NCI-H526 (cell line): ENCODE results near the gene TPX2.
"Not testable (repeated sequence)": the region's sequence is repeated elsewhere in the genome, so short reads cannot be mapped to it uniquely, and the experiment has no call there.

Source experiments
- DNase-seq, 2 experiments: peaks; one replicate each; lab custom pipeline; 2025; lab: John Stamatoyannopoulos, UW

Gene TPX2

DNA sequence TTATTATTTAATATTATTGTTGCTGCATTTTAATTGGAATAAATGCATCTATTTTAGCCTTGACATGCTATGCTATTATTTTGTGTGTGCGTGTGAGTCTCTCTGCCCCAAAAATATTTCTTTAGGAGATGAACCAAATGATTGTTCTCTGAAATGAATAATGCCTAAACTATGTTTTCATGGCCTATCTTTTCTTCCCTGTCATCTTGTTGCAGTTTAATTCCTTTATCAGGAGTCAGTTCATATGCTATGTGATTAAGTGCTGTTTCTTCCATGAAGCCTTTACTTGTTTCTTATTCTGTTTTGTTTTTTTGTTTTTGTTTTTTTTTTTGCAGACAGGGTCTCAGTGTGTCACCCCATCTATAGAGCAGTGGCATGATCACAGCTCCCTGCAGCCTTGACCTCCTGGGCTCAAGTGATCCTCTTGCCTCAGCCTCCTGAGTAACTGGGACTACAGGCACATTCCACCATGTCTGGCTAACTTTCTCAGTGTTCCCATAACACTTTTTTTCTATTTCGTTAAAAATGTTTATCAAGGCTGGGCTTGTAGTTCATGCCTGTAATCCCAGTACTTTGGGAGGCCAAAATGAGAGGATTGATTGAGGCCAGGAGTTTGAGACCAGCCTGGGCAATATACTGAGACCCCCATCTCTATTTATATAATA, 25.7 kb downstream of the TPX2 start:
- no peak for DNase-seq

DNA sequence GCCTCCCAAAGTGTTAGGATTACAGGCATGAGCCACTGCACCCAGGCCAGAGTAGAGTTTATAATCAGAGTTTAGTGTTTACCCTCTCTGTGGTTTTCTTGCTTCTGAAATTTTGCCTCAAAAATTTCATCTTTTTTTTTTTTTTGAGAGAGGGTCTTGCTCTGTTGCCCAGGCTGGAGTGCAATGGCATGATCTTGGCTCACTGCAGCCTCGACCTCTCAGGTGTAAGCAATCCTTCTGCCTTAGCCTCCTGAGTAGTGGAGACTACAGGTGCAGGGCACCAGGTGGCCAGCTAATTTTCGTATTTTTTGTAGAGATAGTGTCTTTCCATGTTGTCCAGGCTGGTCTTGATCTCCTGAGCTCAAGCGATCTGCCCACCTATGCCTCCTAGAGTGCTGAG, 28.7 kb downstream of the TPX2 start:
- no peak for DNase-seq

DNA sequence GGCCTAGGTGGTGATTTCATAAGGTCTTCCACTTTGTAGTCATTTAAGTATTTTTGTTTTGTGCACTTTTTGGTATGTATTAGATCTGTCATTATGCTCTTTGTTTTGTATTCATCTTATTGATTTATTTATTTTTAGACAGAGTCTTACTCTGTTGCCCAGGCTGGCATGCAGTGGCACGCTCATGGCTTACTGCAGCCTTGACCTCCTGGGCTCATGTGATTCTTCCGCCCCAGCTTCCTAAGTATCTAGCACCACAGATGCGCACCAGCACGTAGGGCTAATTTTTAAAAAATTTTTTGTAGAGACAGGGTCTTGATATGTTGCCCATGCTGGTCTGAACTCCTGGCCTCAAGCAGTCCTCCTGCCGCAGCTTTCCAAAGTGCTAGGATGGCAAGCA, 30.6 kb downstream of the TPX2 start:
- no peak for DNase-seq

GRCh38 chr20:31770243-31770642, 31.2 kb downstream of the TPX2 start:
- no peak for DNase-seq

GRCh38 chr20:31774408-31774807, 35.3 kb downstream of the TPX2 start:
- DNase-seq: no peak

DNA sequence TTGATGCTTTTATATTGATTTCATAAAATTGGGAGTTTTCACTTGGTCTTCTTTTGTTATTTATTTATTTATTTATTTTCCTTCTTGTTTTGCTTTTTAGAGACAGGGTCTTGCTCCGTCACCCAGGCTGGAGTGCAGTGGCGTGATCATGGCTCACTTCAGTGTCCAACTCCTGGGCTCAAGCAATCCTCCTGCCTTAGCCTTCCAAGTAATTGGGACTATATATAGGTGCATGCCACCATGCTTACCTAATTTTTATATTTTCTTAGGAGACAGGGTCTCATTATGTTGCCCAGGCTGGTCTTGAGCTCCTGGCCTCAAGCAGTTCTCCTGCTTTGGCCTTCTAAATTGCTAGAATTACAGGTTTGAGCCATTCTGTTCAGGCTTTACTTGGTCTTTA, 41.7 kb downstream of the TPX2 start:
- no peak for DNase-seq

DNA sequence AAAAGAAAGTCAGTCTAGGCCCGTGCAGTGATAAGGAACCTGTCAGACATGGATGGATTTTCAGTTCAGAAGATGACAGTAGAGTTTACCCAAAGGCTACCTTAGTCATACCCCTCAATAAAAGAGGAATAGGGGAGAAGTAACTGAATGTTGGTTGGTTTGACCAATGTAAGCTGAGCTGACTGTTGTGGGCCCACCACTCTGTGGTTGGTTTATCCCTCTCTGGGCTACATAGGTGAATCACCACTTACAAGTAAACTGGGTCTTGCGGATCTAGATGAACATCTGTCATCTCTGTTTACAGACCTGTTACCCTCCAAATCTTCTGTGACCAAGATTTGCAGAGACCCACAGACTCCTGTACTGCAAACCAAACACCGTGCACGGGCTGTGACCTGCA, 42.9 kb downstream of the TPX2 start:
- no peak for DNase-seq

DNA sequence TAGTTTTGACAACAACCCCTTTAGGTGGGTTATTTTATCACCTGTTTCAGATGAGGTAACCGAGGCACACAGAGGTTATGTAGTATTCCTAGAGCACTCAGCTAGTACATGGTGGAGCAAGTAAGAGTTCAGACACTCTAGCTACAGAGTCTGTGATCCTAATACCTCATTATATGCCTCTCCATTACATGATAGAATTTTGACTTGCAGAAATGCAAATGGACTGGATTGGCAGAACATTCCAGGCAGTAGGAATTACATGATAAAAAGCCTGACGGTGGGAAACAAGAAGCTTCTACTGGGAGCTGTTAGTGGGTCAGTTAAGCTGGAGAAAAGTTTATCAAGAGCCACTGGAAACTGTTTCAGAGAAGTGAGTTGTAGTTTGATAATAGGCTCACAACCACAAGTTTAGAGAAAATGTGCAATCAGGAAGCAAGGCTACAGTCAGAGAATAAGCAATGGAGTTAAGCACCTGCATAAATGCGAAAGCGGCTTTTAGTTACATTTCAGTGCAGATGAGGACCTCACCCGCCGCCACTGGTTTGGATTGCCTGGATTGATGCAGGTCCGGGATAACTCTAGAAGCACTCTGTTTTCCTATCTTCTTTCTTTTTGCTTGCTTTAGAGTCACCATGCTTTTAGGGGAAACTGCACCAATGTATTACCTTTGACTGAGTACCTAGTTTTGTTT, 45.4 kb downstream of the TPX2 start:
- no peak for DNase-seq

GRCh38 chr20:31785089-31785488, 46.0 kb downstream of the TPX2 start:
- DNase-seq: no peak

GRCh38 chr20:31788578-31788977, 49.5 kb downstream of the TPX2 start:
- DNase-seq: no peak

DNA sequence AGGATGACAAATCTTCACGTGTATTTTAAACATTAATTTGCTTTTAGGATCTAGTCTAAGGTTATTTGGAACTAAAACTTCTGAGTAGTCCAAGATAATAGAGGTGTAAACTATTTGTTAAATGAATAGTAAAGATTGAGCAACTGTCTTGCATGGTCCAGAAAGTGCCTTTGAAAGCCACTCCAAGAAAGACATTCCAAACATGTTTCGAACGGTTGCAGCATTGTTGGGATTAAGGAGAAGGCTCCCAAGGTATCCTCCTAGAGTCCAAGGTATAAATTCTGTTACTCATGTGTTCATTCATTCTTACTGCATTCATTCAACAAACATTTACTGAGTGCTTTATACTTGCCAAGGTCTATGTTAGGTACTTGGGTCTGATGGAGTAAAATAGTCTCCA, 51.3 kb downstream of the TPX2 start:
- no peak for DNase-seq

DNA sequence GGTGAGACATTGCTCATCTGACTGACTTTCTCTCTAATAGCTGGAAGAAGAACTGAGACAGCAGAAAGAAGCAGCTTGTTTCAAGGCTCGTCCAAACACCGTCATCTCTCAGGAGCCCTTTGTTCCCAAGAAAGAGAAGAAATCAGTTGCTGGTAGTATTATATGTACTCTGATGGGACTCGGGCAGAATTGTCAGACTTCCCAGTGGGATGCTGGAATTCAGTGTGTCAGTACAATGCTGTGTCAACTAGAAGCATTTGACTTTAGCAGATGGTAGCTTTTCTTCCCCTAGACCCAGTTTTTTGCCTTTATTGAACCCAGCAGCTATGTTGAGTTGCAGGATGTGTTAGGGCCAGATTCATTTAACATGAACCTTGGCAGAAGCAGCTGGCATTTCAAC, 58.3 kb downstream of the TPX2 start:
- no peak for DNase-seq

GRCh38 chr20:31801508-31801907, 62.4 kb downstream of the TPX2 start:
- DNase-seq: no peak

DNA sequence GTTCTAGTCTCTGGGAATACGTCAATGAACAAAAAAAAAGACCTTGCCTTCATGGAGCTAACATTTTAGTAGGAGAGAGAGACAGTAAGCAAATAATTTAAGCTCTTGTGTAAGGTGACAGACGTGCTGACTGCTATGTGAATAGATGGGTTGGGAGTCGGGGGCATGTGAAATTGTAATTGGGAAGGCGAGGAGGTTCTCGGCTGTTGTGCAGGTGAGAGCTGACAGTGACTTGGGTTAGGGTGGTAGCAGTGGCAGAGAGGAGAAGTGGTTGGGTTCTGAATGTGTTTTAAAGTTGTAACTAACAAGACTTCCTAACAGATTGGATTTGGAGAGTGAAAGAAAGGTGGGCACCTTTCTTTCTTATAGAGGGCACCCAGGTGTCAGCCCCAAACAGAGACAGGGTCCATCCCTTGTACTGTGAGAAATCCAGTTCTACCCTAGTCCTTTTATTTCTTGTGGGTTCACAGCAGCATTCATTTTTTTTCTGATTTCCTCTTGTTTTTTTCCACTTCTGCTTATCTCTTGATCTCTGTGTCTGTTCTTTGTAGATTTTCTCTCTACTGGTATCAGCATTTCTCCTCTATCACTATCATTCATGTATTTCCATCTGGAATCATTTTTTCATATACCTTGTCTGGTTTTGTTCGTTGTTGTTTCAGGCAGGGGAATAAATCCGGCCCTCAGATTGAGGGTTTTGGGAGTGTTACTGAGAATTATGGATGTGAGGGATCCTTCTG, 64.6 kb downstream of the TPX2 start:
- no peak for DNase-seq

- DNase-seq: no peak
Observed at GRCh38 chr20:31806564-31807355, 67.7 kb downstream of the TPX2 start.

GRCh38 chr20:31808481-31808880, 69.4 kb downstream of the TPX2 start:
- no peak for DNase-seq

DNA sequence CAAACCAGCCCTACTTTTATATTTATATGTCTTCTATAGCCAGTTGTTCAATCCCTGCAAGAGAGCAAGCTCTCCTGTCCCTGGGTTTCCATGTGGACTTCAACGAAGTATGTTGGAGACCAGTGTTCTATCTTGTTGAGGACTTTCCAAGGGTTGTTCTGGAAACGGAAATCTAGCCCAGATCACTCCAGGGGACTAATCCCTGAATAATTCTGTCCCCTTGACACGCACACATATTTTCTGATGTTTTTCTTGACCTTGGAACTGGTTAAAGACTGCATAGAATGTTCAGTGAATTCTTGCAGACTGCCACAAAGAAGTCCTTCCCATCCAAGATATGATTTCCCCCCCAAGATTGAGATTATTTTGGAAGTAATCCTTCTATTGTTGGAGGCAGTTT, 70.6 kb downstream of the TPX2 start:
- DNase-seq: no peak

- no peak for DNase-seq
Observed at GRCh38 chr20:31811198-31811597, 72.1 kb downstream of the TPX2 start.

DNA sequence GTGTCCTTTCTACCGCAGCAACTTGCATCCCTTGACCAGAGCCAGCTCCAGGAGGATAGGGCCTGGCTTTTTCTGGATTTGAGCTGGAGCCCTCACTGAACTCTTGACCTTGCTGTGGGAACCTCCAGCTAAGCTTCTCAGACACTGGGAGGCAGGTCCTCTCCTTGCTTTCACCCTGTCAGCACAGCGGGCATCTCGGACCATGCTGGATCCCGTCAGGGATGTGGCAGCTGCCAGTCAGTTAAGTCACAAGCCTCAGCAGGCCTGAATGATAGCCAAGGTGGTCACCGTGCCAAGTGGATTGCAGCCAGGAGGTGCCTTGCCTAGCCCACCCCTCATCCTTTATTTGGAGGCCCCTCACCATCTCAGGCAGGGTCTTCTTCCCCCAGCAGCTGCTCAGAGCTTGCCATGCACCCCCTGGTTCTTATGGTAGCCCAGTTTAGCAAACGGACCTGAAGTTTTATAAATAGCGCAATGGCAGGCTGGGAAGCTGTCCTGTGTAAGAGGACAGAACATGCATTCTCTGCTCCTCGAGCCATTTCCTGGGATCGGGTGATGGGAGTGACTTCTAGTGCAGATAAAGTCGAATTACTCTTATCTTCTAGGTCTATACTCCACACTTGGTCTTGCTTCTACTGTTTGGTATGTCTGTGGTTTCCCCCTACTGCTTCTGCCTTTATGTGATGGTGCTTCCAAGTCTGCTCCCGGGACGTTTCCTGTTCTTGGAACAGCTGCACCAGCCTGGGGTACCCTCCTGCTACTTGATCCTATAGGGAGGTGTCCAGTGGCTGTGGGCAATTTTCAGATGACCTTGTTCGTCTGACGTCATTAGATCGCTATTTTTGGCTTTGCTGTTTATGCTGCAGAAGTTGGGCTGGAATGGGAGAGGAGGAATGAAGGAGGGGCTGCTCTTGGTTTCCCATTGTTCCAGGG, 73.0 kb downstream of the TPX2 start:
- no peak for DNase-seq

- no peak for DNase-seq
Observed at GRCh38 chr20:31813611-31814010, 74.5 kb downstream of the TPX2 start.

GRCh38 chr20:31814142-31814541, 75.1 kb downstream of the TPX2 start:
- DNase-seq: not testable (repeated sequence)
